H9 (cell line): ENCODE results near the gene RAP1GAP2. TPM values are rescaled to one million over a fixed set of nuclear protein-coding genes. Genes with fewer than 3 reads are reported as not detected.

Experiments used
- DNase-seq: peaks from one replicate; pipeline ENCODE4 v3.0.0-alpha.2; 2017
- H2AFZ ChIP-seq: one replicate; pipeline ENCODE4 v1.6.1; 2013; ENCODE audit warnings: mild to moderate bottlenecking, low read length, control low read depth, moderate library complexity
- H2AK5ac ChIP-seq: 2 replicates; pipeline ENCODE4 v1.6.1; 2013; ENCODE audit warnings: low read length, control low read depth, mixed read lengths; ENCODE audit not compliant: insufficient read length
- H2BK120ac ChIP-seq: one replicate; pipeline ENCODE4 v1.6.1; 2013; ENCODE audit warnings: low read depth, mild to moderate bottlenecking, low read length, control low read depth, inconsistent platforms; ENCODE audit not compliant: poor library complexity, severe bottlenecking
- H2BK12ac ChIP-seq: 2 replicates; pipeline ENCODE4 v1.6.1; 2013; ENCODE audit warnings: low read length, control low read depth, mixed read lengths, low read depth; ENCODE audit not compliant: insufficient read length
- H2BK15ac ChIP-seq: 2 replicates; pipeline ENCODE4 v1.6.1; 2013; ENCODE audit warnings: low read depth, low read length, control low read depth
- H2BK20ac ChIP-seq: one replicate; pipeline ENCODE4 v1.6.1; 2013; ENCODE audit warnings: low read depth, mild to moderate bottlenecking, low read length, control low read depth, inconsistent platforms; ENCODE audit not compliant: poor library complexity, severe bottlenecking
- H2BK5ac ChIP-seq: 2 replicates; pipeline ENCODE4 v1.6.1; 2013; ENCODE audit warnings: low read length, control low read depth, mixed read lengths; ENCODE audit not compliant: insufficient read length
- H3K14ac ChIP-seq: 2 replicates; pipeline ENCODE4 v1.6.1; 2013; ENCODE audit warnings: low read length, control low read depth; ENCODE audit not compliant: insufficient read depth
- H3K18ac ChIP-seq: 2 replicates; pipeline ENCODE4 v1.6.1; 2013; ENCODE audit warnings: low read depth, mild to moderate bottlenecking, mixed read lengths, low read length, control low read depth; ENCODE audit not compliant: insufficient read length
- H3K23ac ChIP-seq: 2 replicates; pipeline ENCODE4 v1.6.1; 2013; ENCODE audit warnings: low read length, control low read depth, mixed read lengths, low read depth; ENCODE audit not compliant: insufficient read length
- H3K23me2 ChIP-seq: 2 replicates; pipeline ENCODE4 v1.6.1; 2013; ENCODE audit warnings: low read depth, mild to moderate bottlenecking, mixed read lengths, low read length, control low read depth; ENCODE audit not compliant: insufficient read length, poor library complexity, severe bottlenecking
- H3K27ac ChIP-seq: 2 replicates; pipeline ENCODE4 v1.5.1; 2013; ENCODE audit warnings: low read length, control low read depth, mixed read lengths, low read depth; ENCODE audit not compliant: insufficient read length
- H3K27me3 ChIP-seq: 2 replicates; pipeline ENCODE4 v1.6.1; 2013; ENCODE audit warnings: low read length, control low read depth, inconsistent platforms; ENCODE audit not compliant: insufficient read depth
- H3K4ac ChIP-seq: 2 replicates; pipeline ENCODE4 v1.6.1; 2013; ENCODE audit warnings: low read depth, mild to moderate bottlenecking, control low read depth, inconsistent platforms, low read length, moderate library complexity
- H3K4me1 ChIP-seq: 2 replicates; pipeline ENCODE4 v1.6.1; 2013; ENCODE audit warnings: low read length, control low read depth, inconsistent platforms; ENCODE audit not compliant: insufficient read depth
- H3K4me2 ChIP-seq: 2 replicates; pipeline ENCODE4 v1.6.1; 2013; ENCODE audit warnings: low read length, control low read depth, mixed read lengths; ENCODE audit not compliant: insufficient read length, insufficient read depth
- H3K56ac ChIP-seq: 2 replicates; pipeline ENCODE4 v1.6.1; 2013; ENCODE audit warnings: low read depth, mild to moderate bottlenecking, mixed read lengths, low read length, control low read depth; ENCODE audit not compliant: insufficient read length
- H3K79me1 ChIP-seq: 2 replicates; pipeline ENCODE4 v1.6.1; 2013; ENCODE audit warnings: low read depth, mild to moderate bottlenecking, moderate library complexity, low read length, control low read depth, inconsistent platforms; ENCODE audit not compliant: insufficient read depth, poor library complexity, severe bottlenecking
- H3K79me2 ChIP-seq: 2 replicates; pipeline ENCODE4 v1.6.1; 2013; ENCODE audit warnings: low read length, control low read depth, inconsistent platforms; ENCODE audit not compliant: insufficient read depth
- H3K9ac ChIP-seq: 2 replicates; pipeline ENCODE4 v1.6.1; 2013; ENCODE audit warnings: low read length, control low read depth, mixed read lengths; ENCODE audit not compliant: insufficient read length; ENCODE audit errors: extremely low read depth
- H3K9me3 ChIP-seq: one replicate; pipeline ENCODE4 v1.6.1; 2013; ENCODE audit warnings: low read depth, low read length, inconsistent platforms; ENCODE audit not compliant: control insufficient read depth
- H3T11ph ChIP-seq: one replicate; pipeline ENCODE4 v1.6.1; 2013; ENCODE audit warnings: mild to moderate bottlenecking, low read length, control low read depth, inconsistent platforms
- H4K20me1 ChIP-seq: one replicate; pipeline ENCODE4 v1.6.1; 2013; ENCODE audit not compliant: control insufficient read depth, insufficient read length, insufficient read depth
- H4K5ac ChIP-seq: 2 replicates; pipeline ENCODE4 v1.6.1; 2013; ENCODE audit warnings: low read depth, mild to moderate bottlenecking, mixed read lengths, low read length, control low read depth; ENCODE audit not compliant: insufficient read length
- H4K8ac ChIP-seq: replicated peaks from 2 replicates; pipeline ENCODE4 v1.6.1; 2013; ENCODE audit warnings: low read length, control low read depth, mixed read lengths, low read depth; ENCODE audit not compliant: insufficient read length
- H4K91ac ChIP-seq: 2 replicates; pipeline ENCODE4 v1.6.1; 2013; ENCODE audit warnings: low read depth, mild to moderate bottlenecking, moderate library complexity, mixed read lengths, low read length, control low read depth; ENCODE audit not compliant: insufficient read length
- H3K27ac Mint-ChIP-seq, 3 experiments: 2 replicates in 2 of 3; 3 replicates in 1 of 3; pipeline ENCODE4 v1.8.0; 2020 to 2021; ENCODE audit warnings: mixed read lengths in 3 of 3, mild to moderate bottlenecking in 1 of 3, moderate library complexity in 1 of 3
- H3K27me3 Mint-ChIP-seq: 2 replicates; pipeline ENCODE4 v1.8.0; 2021; ENCODE audit warnings: low read depth, mild to moderate bottlenecking, moderate library complexity, mixed read lengths
- H3K36me3 Mint-ChIP-seq, 3 experiments: 2 replicates in 2 of 3; 3 replicates in 1 of 3; pipeline ENCODE4 v1.8.0; 2020 to 2021; ENCODE audit warnings: low read depth in 3 of 3, mixed read lengths in 3 of 3; ENCODE audit not compliant: insufficient read depth in 1 of 3
- H3K4me1 Mint-ChIP-seq, 2 experiments: 2 replicates each; pipeline ENCODE4 v1.8.0; 2020; ENCODE audit warnings: mixed read lengths in 2 of 2
- H3K4me3 Mint-ChIP-seq, 2 experiments: 2 replicates in 1 of 2; 3 replicates in 1 of 2; pipeline ENCODE4 v1.8.0; 2020 to 2021; ENCODE audit warnings: mild to moderate bottlenecking in 2 of 2, mixed read lengths in 2 of 2, moderate library complexity in 1 of 2
- H3K9me3 Mint-ChIP-seq, 2 experiments: 2 replicates in 1 of 2; 3 replicates in 1 of 2; pipeline ENCODE4 v1.8.0; 2020; ENCODE audit warnings: mild to moderate bottlenecking in 2 of 2, mixed read lengths in 2 of 2, moderate library complexity in 1 of 2
- WGBS: extraction: QIAGEN DNeasy Blood & Tissue Kit; methylation state at CpG from one replicate; pipeline ENCODE4 v1.1.7; 2013; ENCODE audit warnings: missing lambda C conversion rate, low lambda C conversion rate, mixed read lengths; ENCODE audit not compliant: insufficient read length; ENCODE audit errors: extremely low coverage; 5-methylcytosine and 5-hydroxymethylcytosine counted together
- total RNA-seq: library from RNA; stranded (reverse); gene quantifications from 2 replicates; pipeline ENCODE4 v1.2.1, GENCODE V29; 2021
- TF ChIP-seq, protein P1 (sequence below): fragments of 200-600 bp; sonication (generic); conservative IDR thresholded peaks from 3 replicates; pipeline ENCODE4 v1.8.0; 2021; ENCODE audit warnings: antibody characterized with exemption, mild to moderate bottlenecking

RAP1GAP2 gene
- total RNA-seq, 1 experiment from 2014 or later = 33.8 TPM

DNA sequence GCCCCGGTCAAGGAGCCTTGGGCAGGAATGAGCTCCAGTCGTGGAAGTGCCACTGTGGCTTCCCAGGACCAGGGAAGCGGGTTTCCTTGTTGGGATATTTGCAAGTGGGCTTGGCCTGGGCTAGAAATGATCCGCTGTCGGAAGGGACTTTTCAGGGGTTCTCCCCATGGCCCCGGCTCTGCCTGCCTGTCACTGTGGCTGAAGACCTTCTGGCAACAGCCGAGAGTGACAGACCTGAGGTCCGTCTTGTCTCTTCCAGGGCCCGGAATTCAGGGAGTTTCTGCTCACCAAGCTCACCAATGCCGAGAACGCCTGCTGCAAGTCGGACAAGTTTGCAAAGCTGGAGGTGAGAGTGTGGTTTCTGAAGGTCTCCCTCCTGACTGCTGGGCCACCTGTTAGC is 209.5 kb downstream of the RAP1GAP2 start:
- no peak overlapping the region for H2BK12ac ChIP-seq
- no peaks in the 10 kb centered on the region for H3K4me1 Mint-ChIP-seq
- H4K20me1 ChIP-seq = no peaks in the 10 kb centered on the region
- DNase-seq = no peak
- TF ChIP-seq, protein P1, sequence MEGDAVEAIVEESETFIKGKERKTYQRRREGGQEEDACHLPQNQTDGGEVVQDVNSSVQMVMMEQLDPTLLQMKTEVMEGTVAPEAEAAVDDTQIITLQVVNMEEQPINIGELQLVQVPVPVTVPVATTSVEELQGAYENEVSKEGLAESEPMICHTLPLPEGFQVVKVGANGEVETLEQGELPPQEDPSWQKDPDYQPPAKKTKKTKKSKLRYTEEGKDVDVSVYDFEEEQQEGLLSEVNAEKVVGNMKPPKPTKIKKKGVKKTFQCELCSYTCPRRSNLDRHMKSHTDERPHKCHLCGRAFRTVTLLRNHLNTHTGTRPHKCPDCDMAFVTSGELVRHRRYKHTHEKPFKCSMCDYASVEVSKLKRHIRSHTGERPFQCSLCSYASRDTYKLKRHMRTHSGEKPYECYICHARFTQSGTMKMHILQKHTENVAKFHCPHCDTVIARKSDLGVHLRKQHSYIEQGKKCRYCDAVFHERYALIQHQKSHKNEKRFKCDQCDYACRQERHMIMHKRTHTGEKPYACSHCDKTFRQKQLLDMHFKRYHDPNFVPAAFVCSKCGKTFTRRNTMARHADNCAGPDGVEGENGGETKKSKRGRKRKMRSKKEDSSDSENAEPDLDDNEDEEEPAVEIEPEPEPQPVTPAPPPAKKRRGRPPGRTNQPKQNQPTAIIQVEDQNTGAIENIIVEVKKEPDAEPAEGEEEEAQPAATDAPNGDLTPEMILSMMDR = no peak
- H3K4me1 ChIP-seq = no peaks in the 10 kb centered on the region
- no peak overlapping the region for H3T11ph ChIP-seq
- H2BK120ac ChIP-seq = no peak overlapping the region
- H2AFZ ChIP-seq = no peak overlapping the region
- H4K8ac ChIP-seq = no peak overlapping the region
- H3K4ac ChIP-seq = no peak overlapping the region
- H3K4me3 Mint-ChIP-seq = no peak overlapping the region
- no peak overlapping the region for H2AK5ac ChIP-seq
- H3K27me3 Mint-ChIP-seq = no peaks in the 10 kb centered on the region
- no peak overlapping the region for H3K14ac ChIP-seq
- no peak overlapping the region for H3K4me2 ChIP-seq
- H2BK15ac ChIP-seq = no peak overlapping the region
- no peak overlapping the region for H3K27ac ChIP-seq
- H3K9me3 ChIP-seq = no peaks in the 10 kb centered on the region
- no peaks in the 10 kb centered on the region for H3K27me3 ChIP-seq
- peaks cover 5 to 49% (median 12%) of the 10 kb centered on the region in 3 experiments; a peak in 5 of 7 replicates for H3K36me3 Mint-ChIP-seq
- no peaks in the 10 kb centered on the region for H3K79me2 ChIP-seq
- no peak overlapping the region for H3K27ac Mint-ChIP-seq
- no peak overlapping the region for H3K23ac ChIP-seq
- WGBS = no CpG with 5 or more reads among the region's 12 CpGs
- no peaks in the 10 kb centered on the region for H3K79me1 ChIP-seq
- no peak overlapping the region for H2BK5ac ChIP-seq
- H3K23me2 ChIP-seq = no peaks in the 10 kb centered on the region
- H4K91ac ChIP-seq = no peak overlapping the region
- H3K56ac ChIP-seq = no peak overlapping the region
- no peaks in the 10 kb centered on the region for H3K9me3 Mint-ChIP-seq
- no peak overlapping the region for H3K9ac ChIP-seq
- H2BK20ac ChIP-seq = no peak overlapping the region
- no peak overlapping the region for H4K5ac ChIP-seq
- H3K18ac ChIP-seq = no peak overlapping the region
